Ascending aorta (tissue), 2 donors: ENCODE results near the gene THAP3. TPM values are rescaled to one million over a fixed set of nuclear protein-coding genes. Genes with fewer than 3 reads are reported as not detected.

Experiments
- DNase-seq, 2 donors: peaks; one replicate each; pipeline ENCODE4 v3.0.0-alpha.2; 2019; ENCODE audit warnings: low spot score in 2 of 2
- H3K27ac ChIP-seq, 2 donors: fragments of 200-600 bp; sonication (generic); one replicate each; pipeline ENCODE4 v1.5.1; 2016 to 2017; ENCODE audit warnings: mild to moderate bottlenecking in 1 of 2
- H3K27me3 ChIP-seq: fragments of 200-600 bp; sonication (generic); one replicate; pipeline ENCODE4 v1.5.1; 2017
- H3K36me3 ChIP-seq, 2 donors: fragments of 200-600 bp; sonication (generic); one replicate each; pipeline ENCODE4 v1.5.1; 2016
- H3K4me1 ChIP-seq, 2 donors: fragments of 200-600 bp; sonication (generic); one replicate each; pipeline ENCODE4 v1.5.1; 2016 to 2017; ENCODE audit warnings: mild to moderate bottlenecking in 1 of 2
- H3K4me3 ChIP-seq, 2 donors: fragments of 200-600 bp; sonication (generic); one replicate each; pipeline ENCODE4 v1.5.1; 2016 to 2017; ENCODE audit warnings: mild to moderate bottlenecking in 1 of 2
- H3K9me3 ChIP-seq, 2 donors: fragments of 200-600 bp; sonication (generic); one replicate each; pipeline ENCODE4 v1.5.1; 2016
- CTCF ChIP-seq, 3 experiments: fragments of 200-600 bp in 2 of 3; fragments of 450-650 bp in 1 of 3; sonication (generic) in 2 of 3; IDR thresholded peaks; one replicate each; pipeline ENCODE4 v1.5.1; 2016 to 2019; ENCODE audit warnings: antibody characterized with exemption in 3 of 3, mild to moderate bottlenecking in 1 of 3, moderate library complexity in 1 of 3
- intact Hi-C: fragments of 100-400 bp; cut with DNase I; formaldehyde crosslinking; loops from one replicate; pipeline ENCODE4 v1.15.1; 2023
- total RNA-seq: library from RNA; depleted of rRNA; stranded (reverse); fragments of >200 nt; gene quantifications from one replicate; pipeline ENCODE4 v1.1.0, GENCODE V29; 2016

The THAP3 gene
- total RNA-seq, 1 donor from 2014 or later: 9.3 TPM

GRCh38 chr1:6588893-6589520 is 35.7 kb upstream of the THAP3 start:
- TF ChIP-seq CTCF (IDR thresholded peaks at IDR 0.05): no peak
- no peaks in the 10 kb centered on the region for H3K9me3 ChIP-seq
- peaks cover 18 to 50% of the 10 kb centered on the region in 2 donors for H3K4me1 ChIP-seq
- no peaks in the 10 kb centered on the region for H3K27me3 ChIP-seq
- intact Hi-C loops: no loop called here
- no peak overlapping the region for H3K4me3 ChIP-seq
- DNase-seq: no peak
- peak overlapping the region; percentile 16 to 86 for H3K27ac ChIP-seq
- peaks cover 43 to 47% of the 10 kb centered on the region in 2 donors for H3K36me3 ChIP-seq

GRCh38 chr1:6590046-6590445 is 34.6 kb upstream of the THAP3 start:
- no peaks in the 10 kb centered on the region for H3K27me3 ChIP-seq
- peaks cover 18 to 50% of the 10 kb centered on the region in 2 donors for H3K4me1 ChIP-seq
- peaks cover 54 to 58% of the 10 kb centered on the region in 2 donors for H3K36me3 ChIP-seq
- intact Hi-C loops: loop anchor here (5.0 kb wide), 1 partner anchor 38 kb away; the partner anchor contains the start of gene NOL9
- H3K4me3 ChIP-seq: no peak overlapping the region
- TF ChIP-seq CTCF (IDR thresholded peaks at IDR 0.05): no peak
- H3K9me3 ChIP-seq: no peaks in the 10 kb centered on the region
- no peak for DNase-seq
- peak overlapping the region; percentile 82 to 86 for H3K27ac ChIP-seq

- Histone ChIP-seq H3K36me3 (peaks cover 64 to 69% of the 10 kb centered on the region in 2 donors), H3K9me3 (no peaks in the 10 kb centered on the region), H3K27me3 (no peaks in the 10 kb centered on the region), H3K4me1 (peaks cover 18 to 57% of the 10 kb centered on the region in 2 donors), H3K27ac (peak overlapping the region; percentile 82 to 86), H3K4me3 (peak overlapping the region; percentile 8 to 26)
- intact Hi-C loops: loop anchor here (5.0 kb wide), 1 partner anchor 39 kb away; the partner anchor contains the start of gene NOL9
- DNase-seq: peak; percentile 69 to 88
- no peak for TF ChIP-seq CTCF (IDR thresholded peaks at IDR 0.05)
Measured at GRCh38 chr1:6591222-6591621, 33.4 kb upstream of the THAP3 start.

GRCh38 chr1:6591644-6592043 is 33.0 kb upstream of the THAP3 start:
- no peak for TF ChIP-seq CTCF (IDR thresholded peaks at IDR 0.05)
- Histone ChIP-seq H3K27ac (peak overlapping the region; percentile 82 to 86), H3K4me3 (peak overlapping the region; percentile 8 to 26), H3K27me3 (no peaks in the 10 kb centered on the region), H3K36me3 (peaks cover 65 to 74% of the 10 kb centered on the region in 2 donors), H3K4me1 (peaks cover 18 to 61% of the 10 kb centered on the region in 2 donors), H3K9me3 (no peaks in the 10 kb centered on the region)
- intact Hi-C loops: loop anchor here (5.0 kb wide), 1 partner anchor 39 kb away; the partner anchor contains the start of gene NOL9
- DNase-seq: no peak

- peaks cover 73 to 82% of the 10 kb centered on the region in 2 donors for H3K36me3 ChIP-seq
- no peak for TF ChIP-seq CTCF (IDR thresholded peaks at IDR 0.05)
- H3K9me3 ChIP-seq: no peaks in the 10 kb centered on the region
- no peaks in the 10 kb centered on the region for H3K27me3 ChIP-seq
- intact Hi-C loops: loop anchor here (5.0 kb wide), 1 partner anchor 40 kb away; the partner anchor contains the start of gene NOL9
- peak overlapping the region; percentile 82 to 86 for H3K27ac ChIP-seq
- peak overlapping the region in 1 of 2 donors; percentile 26 for H3K4me3 ChIP-seq
- no peak for DNase-seq
- peaks cover 18 to 62% of the 10 kb centered on the region in 2 donors for H3K4me1 ChIP-seq
Measured at GRCh38 chr1:6592441-6592840, 32.2 kb upstream of the THAP3 start.
